K562 (cell line): ENCODE data around the gene SLC25A53. TPM values are rescaled to one million over a fixed set of nuclear protein-coding genes. Genes with fewer than 3 reads are reported as not detected.

ENCODE experiments used
- ATAC-seq: fragments of 200-7000 bp; cut with Tn5 transposase; 3 replicates; pipeline ENCODE4 v1.9.1; 2020; ENCODE audit warnings: moderate library complexity
- BruUV-seq: library from RNA; stranded (reverse); fragments of 400-500 nt; replicated peaks from 2 replicates; lab custom pipeline; 2021; lab: Mats Ljungman, UMichigan
- CTCF ChIA-PET: fragments of 300-600 bp; formaldehyde crosslinking; extraction: SDS; loops from one replicate; lab custom pipeline; 2021; ENCODE audit warnings: low intra/inter-chr PET ratio; lab: Yijun Ruan, JAX
- POLR2A ChIA-PET: fragments of 300-600, 350-650 bp; sonication (Branson Sonifier 250); formaldehyde crosslinking; extraction: SDS; loops from one replicate; lab custom pipeline; 2021; ENCODE audit warnings: antibody characterized with exemption, inconsistent platforms; lab: Yijun Ruan, JAX
- DNase-seq, 4 experiments: peaks; one replicate each; pipeline versions ENCODE4 v3.0.0 to v3.0.0-alpha.2; 2011 to 2018; ENCODE audit warnings: low spot score in 3 of 4, mixed read lengths in 3 of 4; ENCODE audit errors: extremely low read depth in 1 of 4
- FAIRE-seq: peaks from 2 replicates; lab custom pipeline; 2011; peaks lifted over from hg19 to GRCh38; lab: Jason Lieb, UNC
- H2AFZ ChIP-seq: 2 replicates; pipeline ENCODE4 v1.6.0; 2011; ENCODE audit warnings: low read depth, low read length, control low read depth, inconsistent platforms
- H3K27ac ChIP-seq: fragments of 200-600 bp; 3 replicates; pipeline ENCODE4 v1.8.0; 2011; ENCODE audit warnings: low read depth, mild to moderate bottlenecking, control low read depth, inconsistent platforms, low read length, moderate library complexity, mixed read lengths; ENCODE audit errors: extremely low read depth
- H3K27me3 ChIP-seq, 2 experiments: fragments of 300-600 bp in 1 of 2; 2 replicates in 1 of 2; 3 replicates in 1 of 2; pipeline versions ENCODE4 v1.6.0 to v1.8.0; 2011; ENCODE audit warnings: inconsistent platforms in 2 of 2, low read length in 2 of 2, mild to moderate bottlenecking in 1 of 2, mixed read lengths in 1 of 2, moderate library complexity in 1 of 2; ENCODE audit not compliant: control insufficient read depth in 2 of 2, insufficient read depth in 2 of 2
- H3K36me3 ChIP-seq: fragments of 300-600 bp; 3 replicates; pipeline ENCODE4 v1.8.0; 2011; ENCODE audit warnings: mild to moderate bottlenecking, low read length, inconsistent platforms; ENCODE audit not compliant: control insufficient read depth, insufficient read depth
- H3K4me1 ChIP-seq, 2 experiments: fragments of 200-600 bp in 1 of 2; replicated peaks in 1 of 2; 2 replicates in 1 of 2; 3 replicates in 1 of 2; pipeline versions ENCODE4 v1.5.1 to v1.8.0; 2011; ENCODE audit warnings: inconsistent platforms in 2 of 2, low read length in 2 of 2, mild to moderate bottlenecking in 1 of 2, mixed read lengths in 1 of 2, moderate library complexity in 1 of 2; ENCODE audit not compliant: control insufficient read depth in 2 of 2, insufficient read depth in 2 of 2
- H3K4me2 ChIP-seq: 2 replicates; pipeline ENCODE4 v1.6.1; 2011; ENCODE audit warnings: low read length, control low read depth, inconsistent platforms, mixed read lengths; ENCODE audit not compliant: insufficient read depth
- H3K4me3 ChIP-seq: fragments of 200-600 bp; sonication (generic), shearing (Covaris generic); 2 replicates; pipeline ENCODE4 v1.5.1; 2016; ENCODE audit warnings: control low read depth, inconsistent platforms
- H3K79me2 ChIP-seq: fragments of 200-600 bp; 3 replicates; pipeline ENCODE4 v1.8.0; 2011; ENCODE audit warnings: low read length, inconsistent platforms; ENCODE audit not compliant: control insufficient read depth, insufficient read depth
- H3K9ac ChIP-seq, 2 experiments: 2 replicates each; pipeline versions ENCODE4 v1.6.0 to v1.6.1; 2011; ENCODE audit warnings: low read depth in 2 of 2, low read length in 2 of 2, control low read depth in 1 of 2, inconsistent platforms in 1 of 2, mild to moderate bottlenecking in 1 of 2, mixed read lengths in 1 of 2; ENCODE audit not compliant: insufficient read depth in 1 of 2
- H3K9me1 ChIP-seq: one replicate; pipeline ENCODE4 v1.6.0; 2011; ENCODE audit warnings: inconsistent platforms, mild to moderate bottlenecking, low read length, moderate library complexity; ENCODE audit not compliant: control insufficient read depth, insufficient read depth
- H3K9me3 ChIP-seq: replicated peaks from 2 replicates; pipeline ENCODE4 v1.5.1; 2011; ENCODE audit warnings: low read depth, low read length, inconsistent platforms; ENCODE audit not compliant: control insufficient read depth, insufficient read depth
- H4K20me1 ChIP-seq: replicated peaks from 2 replicates; pipeline ENCODE4 v1.6.1; 2011; ENCODE audit warnings: low read length, inconsistent platforms, mixed read lengths; ENCODE audit not compliant: control insufficient read depth, insufficient read depth
- E2F6 ChIP-seq, 2 experiments: IDR thresholded peaks; 2 replicates each; pipeline ENCODE4 v1.6.1; 2011; ENCODE audit warnings: borderline replicate concordance in 1 of 2, control low read depth in 1 of 2, low read depth in 1 of 2, low read length in 1 of 2, mild to moderate bottlenecking in 1 of 2, mixed read lengths in 1 of 2, moderate library complexity in 1 of 2; ENCODE audit not compliant: insufficient read depth in 1 of 2, insufficient read length in 1 of 2, poor library complexity in 1 of 2, severe bottlenecking in 1 of 2; ENCODE audit errors: extremely low read depth in 1 of 2
- FIP1L1 ChIP-seq: fragments of 200-400 bp; formaldehyde crosslinking; IDR thresholded peaks from 2 replicates; pipeline ENCODE4 v1.6.1; 2018; ENCODE audit warnings: mild to moderate bottlenecking, low read depth, low read length; ENCODE audit not compliant: poor library complexity, severe bottlenecking
- HMGN3 ChIP-seq: IDR thresholded peaks from 2 replicates; pipeline ENCODE4 v1.6.1; 2011; ENCODE audit warnings: borderline replicate concordance, low read depth, mild to moderate bottlenecking, mixed read lengths, low read length; ENCODE audit not compliant: insufficient read length; ENCODE audit errors: extremely low read depth
- IFI16 ChIP-seq: fragments of 250-450 bp; sonication (Bioruptor Pico); IDR thresholded peaks from 2 replicates; pipeline ENCODE4 v2.1.2; 2022; ENCODE audit warnings: mild to moderate bottlenecking, inconsistent platforms
- POLR2G ChIP-seq: fragments of 200-400 bp; formaldehyde crosslinking; IDR thresholded peaks from 2 replicates; pipeline ENCODE4 v1.6.1; 2017; ENCODE audit warnings: low read depth, mild to moderate bottlenecking, antibody characterized with exemption, low read length, moderate library complexity
- RBBP5 ChIP-seq: fragments of 200-600 bp; sonication (generic); IDR thresholded peaks from 2 replicates; pipeline ENCODE4 v1.6.1; 2012; ENCODE audit warnings: borderline replicate concordance, mild to moderate bottlenecking, low read length, control low read depth, inconsistent platforms; ENCODE audit not compliant: insufficient read depth, poor library complexity, severe bottlenecking
- RBFOX2 ChIP-seq: fragments of 200-400 bp; formaldehyde crosslinking; IDR thresholded peaks from 2 replicates; pipeline ENCODE4 v1.6.1; 2017; ENCODE audit warnings: low read depth, mild to moderate bottlenecking, low read length, moderate library complexity
- SAP30 ChIP-seq: fragments of 200-600 bp; sonication (generic); IDR thresholded peaks from 2 replicates; pipeline ENCODE4 v1.6.1; 2012; ENCODE audit warnings: borderline replicate concordance, low read depth, mild to moderate bottlenecking, moderate library complexity, low read length, control low read depth, inconsistent platforms; ENCODE audit not compliant: insufficient read depth, poor library complexity, severe bottlenecking
- YY1 ChIP-seq, 3 experiments: IDR thresholded peaks; 2 replicates each; pipeline ENCODE4 v1.6.1; 2011; ENCODE audit warnings: low read length in 2 of 3, mild to moderate bottlenecking in 2 of 3, moderate library complexity in 2 of 3, borderline replicate concordance in 1 of 3, control low read depth in 1 of 3, low read depth in 1 of 3; ENCODE audit not compliant: insufficient read depth in 3 of 3, insufficient replicate concordance in 2 of 3, control insufficient read depth in 1 of 3, insufficient read length in 1 of 3; ENCODE audit errors: extremely low read depth in 1 of 3
- WGBS: fragments of 100-300 bp; shearing (Covaris generic); methylation state at CpG from one replicate; pipeline ENCODE4 v1.1.6; 2016; ENCODE audit warnings: low coverage, mixed read lengths; ENCODE audit not compliant: insufficient coverage; ENCODE audit errors: missing lambda C conversion rate; 5-methylcytosine and 5-hydroxymethylcytosine counted together
- in situ Hi-C: fragments of 300-500 bp; cut with MboI; formaldehyde crosslinking; loops from 4 replicates; pipeline ENCODE4 v1.15.0; 2018; ENCODE audit warnings: inconsistent platforms, mixed read lengths
- intact Hi-C: fragments of 100-400 bp; cut with micrococcal nuclease; formaldehyde crosslinking; loops from 2 replicates; pipeline ENCODE4 v1.14.2; 2022
- polyA plus RNA-seq, 8 experiments: library from polyadenylated mRNA; depleted of rRNA in 4 of 8; stranded (reverse) in 5 of 8; unstranded in 3 of 8; fragments of >200 nt; fragmentation: Nextera tagmentation in 2 of 8; fragmentation: Illumina TruSeq in 1 of 8; extraction: Ambion mirVana in 2 of 8; extraction: Trizol in 1 of 8; gene quantifications; 2 replicates each; pipeline versions ENCODE4 v1.2.1 to v1.2.3, GENCODE V29; 2011 to 2014; ENCODE audit warnings: inconsistent platforms in 1 of 8, missing spikeins in 1 of 8
- total RNA-seq, 7 experiments: library from RNA; depleted of rRNA in 6 of 7; stranded (reverse); fragments of >200 nt in 6 of 7; fragmentation: Illumina TruSeq in 2 of 7; extraction: Trizol in 2 of 7; gene quantifications; 2 replicates each; pipeline versions ENCODE4 v1.2.1 to v1.2.3, GENCODE V29; 2011 to 2021; ENCODE audit warnings: low replicate concordance in 1 of 7

Gene SLC25A53
- total and polyA plus RNA-seq, 9 of the 15 experiments (the other 6 are each of a cell fraction or from before 2014, with no cell fraction given): 2.4 to 8.6 (median 5.6) TPM

GRCh38 chrX:104166735-104167436, 10.1 kb upstream of the SLC25A53 start:
- Histone ChIP-seq H3K9me3 (no peaks in the 10 kb centered on the region), H4K20me1 (peaks cover 5% of the 10 kb centered on the region; the same call in 1 of the 2 replicates), H3K9me1 (no peaks in the 10 kb centered on the region), H3K79me2 (peaks cover 52% of the 10 kb centered on the region), H3K4me3 (peak overlapping the region; percentile 83), H3K36me3 (peaks cover 12% of the 10 kb centered on the region; the same call in 1 of the 3 replicates), H3K27ac (peak overlapping the region; percentile 81), H2AFZ (peak overlapping the region; percentile 74), H3K27me3 (no peaks in the 10 kb centered on the region), H3K9ac (peak overlapping the region; percentile 79 to 97), H3K4me2 (peak overlapping the region; percentile 81), H3K4me1 (peaks cover 0 to 7% of the 10 kb centered on the region in 2 experiments; a peak in 4 of 5 replicates)
- WGBS: 0% methylated on average over 5 of the region's 37 CpGs
- POLR2A ChIA-PET: interaction anchor here (1.4 to 1.9 kb wide), 2 partner anchors 8 to 10 kb away, joined by 4 to 16 read pairs; partner anchors contain the start of gene SLC25A53
- intact Hi-C loops (loop anchor here (10.0 kb wide), 1 partner anchor 482 kb away; the partner anchor contains the start of gene MORF4L2), in situ Hi-C loops (no loop called here)
- FAIRE-seq (no peak), DNase-seq (peak; percentile 9 to 25 (median 12)), ATAC-seq (peak; percentile 82)
- CTCF ChIA-PET: no interaction called here
- BruUV-seq: no TSS peak
- peak; percentile 35 for TF ChIP-seq SAP30
- TF ChIP-seq YY1 (IDR thresholded peaks at IDR 0.05; ENCODE audit: borderline replicate concordance in 1 of 3, control insufficient read depth in 1 of 3, extremely low read depth in 1 of 3, insufficient read depth in 3 of 3, insufficient read length in 1 of 3, insufficient replicate concordance in 2 of 3, low read depth in 1 of 3, low read length in 2 of 3): peak in 1 of 3 experiments; percentile 26
- peak; percentile 50 for TF ChIP-seq RBFOX2
- no peak for TF ChIP-seq IFI16
- TF ChIP-seq POLR2G: peak; percentile 13; the same call in 1 of the 2 replicates
- TF ChIP-seq FIP1L1: peak; percentile 6
- no peak for TF ChIP-seq HMGN3
- TF ChIP-seq E2F6 (IDR thresholded peaks at IDR 0.05; ENCODE audit: borderline replicate concordance in 1 of 2, extremely low read depth in 1 of 2, insufficient read depth in 1 of 2, insufficient read length in 1 of 2, low read depth in 1 of 2, low read length in 1 of 2, poor library complexity in 1 of 2, severe bottlenecking in 1 of 2): peak in 1 of 2 experiments; percentile 0
- TF ChIP-seq RBBP5: peak; percentile 79
